HEK293T (cell line): Measurements from ENCODE around the gene BCAR3.

ENCODE experiments used
- ARNT ChIP-seq: fragments of 450-650 bp; IDR thresholded peaks from 2 replicates; pipeline ENCODE4 v1.6.1; 2017; ENCODE audit warnings: mild to moderate bottlenecking
- BHLHE40 ChIP-seq: fragments of 450-650 bp; IDR thresholded peaks from 2 replicates; pipeline ENCODE4 v1.6.1; 2016; ENCODE audit warnings: mild to moderate bottlenecking, moderate library complexity, borderline replicate concordance
- FOXK2 ChIP-seq: fragments of 450-650 bp; IDR thresholded peaks from 2 replicates; pipeline ENCODE4 v1.6.1; 2016; ENCODE audit warnings: mild to moderate bottlenecking
- L3MBTL2 ChIP-seq: fragments of 450-650 bp; conservative IDR thresholded peaks from 2 replicates; pipeline ENCODE4 v1.6.1; 2016; ENCODE audit warnings: mild to moderate bottlenecking
- PKNOX1 ChIP-seq: fragments of 450-650 bp; IDR thresholded peaks from 2 replicates; pipeline ENCODE4 v1.6.1; 2016
- SUZ12 ChIP-seq: fragments of 450-650 bp; IDR thresholded peaks from 2 replicates; pipeline ENCODE4 v1.6.1; 2016; ENCODE audit warnings: mild to moderate bottlenecking
- ZNF384 ChIP-seq: fragments of 450-650 bp; IDR thresholded peaks from 2 replicates; pipeline ENCODE4 v1.6.1; 2016

- TF ChIP-seq BHLHE40 (no peak), L3MBTL2 (no peak), ARNT (no peak), PKNOX1 (no peak), ZNF384 (no peak), FOXK2 (no peak), SUZ12 (no peak)
Observed at GRCh38 chr1:93576346-93576745, 105.3 kb downstream of the BCAR3 start.
